Astrocyte of the cerebellum (primary cell): ENCODE results near the gene SARS1.

Experiments
- DNase-seq: peaks from one replicate; pipeline ENCODE4 v3.0.0-alpha.2; 2011; ENCODE audit warnings: low read depth
- H3K4me3 ChIP-seq: 2 replicates; pipeline ENCODE4 v1.5.1; 2011; ENCODE audit warnings: mild to moderate bottlenecking, low read depth, low read length, moderate library complexity
- in situ Hi-C: cut with HindIII; loops from 2 replicates; pipeline ENCODE4 v1.10.0; 2017; ENCODE audit warnings: low sequenced_read_pairs
- TF ChIP-seq, protein P1 (sequence below): IDR thresholded peaks from 2 replicates; pipeline ENCODE4 v1.5.1; 2012; ENCODE audit warnings: low read length, low read depth, moderate library complexity, mild to moderate bottlenecking; ENCODE audit errors: missing control alignments

The SARS1 gene

DNA sequence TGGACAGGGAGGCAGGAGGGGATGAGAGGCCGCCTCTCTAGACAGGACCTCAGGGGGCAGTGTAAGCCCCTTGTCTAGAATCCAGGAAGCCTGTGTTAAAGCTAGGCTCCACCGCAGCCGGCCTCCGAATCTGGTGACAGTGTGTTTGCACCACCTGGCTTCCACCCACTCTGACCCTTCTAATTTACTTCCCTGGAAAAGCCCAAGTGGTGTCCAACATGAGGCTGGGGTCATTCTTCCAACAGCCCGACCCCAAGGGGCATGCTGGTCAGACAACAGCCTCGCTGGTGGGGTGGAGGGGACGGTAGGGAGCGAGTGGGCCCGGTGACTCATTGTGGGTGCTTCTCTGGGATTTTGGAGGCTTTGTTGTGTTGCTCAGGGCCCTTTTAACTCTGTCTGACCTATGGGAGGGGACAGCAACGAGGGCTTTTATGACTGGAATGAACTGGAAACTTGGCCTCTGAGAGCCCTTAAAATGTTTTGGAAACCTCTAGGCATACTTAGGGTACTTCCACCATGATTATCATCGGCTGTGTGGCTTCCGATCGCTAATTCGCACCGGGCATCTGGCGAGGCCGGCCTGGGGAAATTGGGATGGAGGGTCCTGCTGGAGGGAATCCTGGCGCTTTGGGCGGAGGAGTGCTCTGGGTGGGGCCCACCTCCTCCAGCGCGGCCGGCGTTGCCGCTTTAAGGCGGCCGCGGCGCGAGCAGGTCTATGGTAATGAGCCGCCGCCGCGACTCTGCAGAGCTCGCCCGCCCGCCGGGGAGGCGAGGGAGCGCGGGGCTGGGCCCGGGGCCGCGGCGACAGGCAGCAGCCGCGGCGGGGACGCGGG is 35.3 kb downstream of the SARS1 start, which contains the start of gene CELSR2:
CELSR2 (plus strand) TSS at position 743 of the 833 bp plus-strand sequence. CDS start 541 bp downstream, outside the sequence.
- TF ChIP-seq, protein P1, sequence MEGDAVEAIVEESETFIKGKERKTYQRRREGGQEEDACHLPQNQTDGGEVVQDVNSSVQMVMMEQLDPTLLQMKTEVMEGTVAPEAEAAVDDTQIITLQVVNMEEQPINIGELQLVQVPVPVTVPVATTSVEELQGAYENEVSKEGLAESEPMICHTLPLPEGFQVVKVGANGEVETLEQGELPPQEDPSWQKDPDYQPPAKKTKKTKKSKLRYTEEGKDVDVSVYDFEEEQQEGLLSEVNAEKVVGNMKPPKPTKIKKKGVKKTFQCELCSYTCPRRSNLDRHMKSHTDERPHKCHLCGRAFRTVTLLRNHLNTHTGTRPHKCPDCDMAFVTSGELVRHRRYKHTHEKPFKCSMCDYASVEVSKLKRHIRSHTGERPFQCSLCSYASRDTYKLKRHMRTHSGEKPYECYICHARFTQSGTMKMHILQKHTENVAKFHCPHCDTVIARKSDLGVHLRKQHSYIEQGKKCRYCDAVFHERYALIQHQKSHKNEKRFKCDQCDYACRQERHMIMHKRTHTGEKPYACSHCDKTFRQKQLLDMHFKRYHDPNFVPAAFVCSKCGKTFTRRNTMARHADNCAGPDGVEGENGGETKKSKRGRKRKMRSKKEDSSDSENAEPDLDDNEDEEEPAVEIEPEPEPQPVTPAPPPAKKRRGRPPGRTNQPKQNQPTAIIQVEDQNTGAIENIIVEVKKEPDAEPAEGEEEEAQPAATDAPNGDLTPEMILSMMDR = no peak
- in situ Hi-C loops = no loop called here
- H3K4me3 ChIP-seq = peak within 1 kb of the TSS; percentile 42
- no peak for DNase-seq

DNA sequence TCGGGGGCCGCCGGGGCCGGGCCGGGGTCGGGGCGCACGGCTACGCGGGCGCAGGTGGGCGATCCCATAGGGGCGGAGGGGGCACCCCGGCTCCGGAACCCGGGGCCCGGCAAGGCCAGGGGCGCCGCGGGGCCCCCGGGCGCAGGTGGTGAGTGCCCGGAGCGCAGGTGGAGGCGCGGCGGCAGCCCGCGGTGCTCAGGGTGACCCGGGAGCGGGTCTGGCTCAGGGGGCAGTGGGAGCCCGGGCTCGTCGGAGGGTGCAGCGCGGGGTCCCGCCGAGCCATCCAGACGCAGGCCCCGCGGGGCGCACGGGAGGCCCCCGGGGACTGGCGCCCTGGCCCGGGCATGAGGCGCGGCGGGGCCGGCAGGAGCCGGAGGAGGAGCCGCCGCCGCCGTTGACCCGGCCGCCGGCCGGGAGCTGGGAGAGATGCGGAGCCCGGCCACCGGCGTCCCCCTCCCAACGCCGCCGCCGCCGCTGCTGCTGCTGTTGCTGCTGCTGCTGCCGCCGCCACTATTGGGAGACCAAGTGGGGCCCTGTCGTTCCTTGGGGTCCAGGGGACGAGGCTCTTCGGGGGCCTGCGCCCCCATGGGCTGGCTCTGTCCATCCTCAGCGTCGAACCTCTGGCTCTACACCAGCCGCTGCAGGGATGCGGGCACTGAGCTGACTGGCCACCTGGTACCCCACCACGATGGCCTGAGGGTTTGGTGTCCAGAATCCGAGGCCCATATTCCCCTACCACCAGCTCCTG is 36.1 kb downstream of the SARS1 start:
- in situ Hi-C loops = no loop called here
- DNase-seq = no peak
- TF ChIP-seq, protein P1 = no peak
- peak overlapping the region; percentile 42 for H3K4me3 ChIP-seq

DNA sequence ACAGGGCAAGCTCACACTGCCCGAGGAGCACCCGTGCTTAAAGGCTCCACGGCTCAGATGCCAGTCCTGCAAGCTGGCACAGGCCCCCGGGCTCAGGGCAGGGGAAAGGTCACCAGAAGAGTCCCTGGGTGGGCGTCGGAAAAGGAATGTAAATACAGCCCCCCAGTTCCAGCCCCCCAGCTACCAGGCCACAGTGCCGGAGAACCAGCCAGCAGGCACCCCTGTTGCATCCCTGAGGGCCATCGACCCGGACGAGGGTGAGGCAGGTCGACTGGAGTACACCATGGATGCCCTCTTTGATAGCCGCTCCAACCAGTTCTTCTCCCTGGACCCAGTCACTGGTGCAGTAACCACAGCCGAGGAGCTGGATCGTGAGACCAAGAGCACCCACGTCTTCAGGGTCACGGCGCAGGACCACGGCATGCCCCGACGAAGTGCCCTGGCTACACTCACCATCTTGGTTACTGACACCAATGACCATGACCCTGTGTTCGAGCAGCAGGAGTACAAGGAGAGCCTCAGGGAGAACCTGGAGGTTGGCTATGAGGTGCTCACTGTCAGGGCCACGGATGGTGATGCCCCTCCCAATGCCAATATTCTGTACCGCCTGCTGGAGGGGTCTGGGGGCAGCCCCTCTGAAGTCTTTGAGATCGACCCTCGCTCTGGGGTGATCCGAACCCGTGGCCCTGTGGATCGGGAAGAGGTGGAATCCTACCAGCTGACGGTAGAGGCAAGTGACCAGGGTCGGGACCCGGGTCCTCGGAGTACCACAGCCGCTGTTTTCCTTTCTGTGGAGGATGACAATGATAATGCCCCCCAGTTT is 36.9 kb downstream of the SARS1 start:
- no peak for DNase-seq
- in situ Hi-C loops = no loop called here
- TF ChIP-seq, protein P1 = no peak
- H3K4me3 ChIP-seq = no peak overlapping the region

DNA sequence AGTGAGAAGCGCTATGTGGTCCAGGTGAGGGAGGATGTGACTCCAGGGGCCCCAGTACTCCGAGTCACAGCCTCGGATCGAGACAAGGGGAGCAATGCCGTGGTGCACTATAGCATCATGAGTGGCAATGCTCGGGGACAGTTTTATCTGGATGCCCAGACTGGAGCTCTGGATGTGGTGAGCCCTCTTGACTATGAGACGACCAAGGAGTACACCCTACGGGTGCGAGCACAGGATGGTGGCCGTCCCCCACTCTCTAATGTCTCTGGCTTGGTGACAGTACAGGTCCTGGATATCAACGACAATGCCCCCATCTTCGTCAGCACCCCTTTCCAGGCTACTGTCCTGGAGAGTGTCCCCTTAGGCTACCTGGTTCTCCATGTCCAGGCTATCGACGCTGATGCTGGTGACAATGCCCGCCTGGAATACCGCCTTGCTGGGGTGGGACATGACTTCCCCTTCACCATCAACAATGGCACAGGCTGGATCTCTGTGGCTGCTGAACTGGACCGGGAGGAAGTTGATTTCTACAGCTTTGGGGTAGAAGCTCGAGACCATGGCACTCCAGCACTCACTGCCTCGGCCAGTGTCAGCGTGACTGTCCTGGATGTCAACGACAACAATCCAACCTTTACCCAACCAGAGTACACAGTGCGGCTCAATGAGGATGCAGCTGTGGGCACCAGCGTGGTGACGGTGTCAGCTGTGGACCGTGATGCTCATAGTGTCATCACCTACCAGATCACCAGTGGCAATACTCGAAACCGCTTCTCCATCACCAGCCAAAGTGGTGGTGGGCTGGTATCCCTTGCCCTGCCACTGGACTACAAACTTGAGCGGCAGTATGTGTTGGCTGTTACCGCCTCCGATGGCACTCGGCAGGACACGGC is 37.8 kb downstream of the SARS1 start:
- no peak overlapping the region for H3K4me3 ChIP-seq
- DNase-seq = no peak
- TF ChIP-seq, protein P1 = no peak
- in situ Hi-C loops = no loop called here

DNA sequence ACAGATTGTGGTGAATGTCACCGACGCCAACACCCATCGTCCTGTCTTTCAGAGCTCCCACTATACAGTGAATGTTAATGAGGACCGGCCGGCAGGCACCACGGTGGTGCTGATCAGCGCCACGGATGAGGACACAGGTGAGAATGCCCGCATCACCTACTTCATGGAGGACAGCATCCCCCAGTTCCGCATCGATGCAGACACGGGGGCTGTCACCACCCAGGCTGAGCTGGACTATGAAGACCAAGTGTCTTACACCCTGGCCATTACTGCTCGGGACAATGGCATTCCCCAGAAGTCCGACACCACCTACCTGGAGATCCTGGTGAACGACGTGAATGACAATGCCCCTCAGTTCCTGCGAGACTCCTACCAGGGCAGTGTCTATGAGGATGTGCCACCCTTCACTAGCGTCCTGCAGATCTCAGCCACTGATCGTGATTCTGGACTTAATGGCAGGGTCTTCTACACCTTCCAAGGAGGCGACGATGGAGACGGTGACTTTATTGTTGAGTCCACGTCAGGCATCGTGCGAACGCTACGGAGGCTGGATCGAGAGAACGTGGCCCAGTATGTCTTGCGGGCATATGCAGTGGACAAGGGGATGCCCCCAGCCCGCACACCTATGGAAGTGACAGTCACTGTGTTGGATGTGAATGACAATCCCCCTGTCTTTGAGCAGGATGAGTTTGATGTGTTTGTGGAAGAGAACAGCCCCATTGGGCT is 38.6 kb downstream of the SARS1 start:
- DNase-seq = no peak
- TF ChIP-seq, protein P1 = no peak
- in situ Hi-C loops = no loop called here
- H3K4me3 ChIP-seq = no peak overlapping the region
